ENCODE measurements around the gene SH2D3A.

GRCh38 chr19:6811378-6811777 lies 44.1 kb upstream of the SH2D3A start:
- TF ChIP-seq, protein P1, sequence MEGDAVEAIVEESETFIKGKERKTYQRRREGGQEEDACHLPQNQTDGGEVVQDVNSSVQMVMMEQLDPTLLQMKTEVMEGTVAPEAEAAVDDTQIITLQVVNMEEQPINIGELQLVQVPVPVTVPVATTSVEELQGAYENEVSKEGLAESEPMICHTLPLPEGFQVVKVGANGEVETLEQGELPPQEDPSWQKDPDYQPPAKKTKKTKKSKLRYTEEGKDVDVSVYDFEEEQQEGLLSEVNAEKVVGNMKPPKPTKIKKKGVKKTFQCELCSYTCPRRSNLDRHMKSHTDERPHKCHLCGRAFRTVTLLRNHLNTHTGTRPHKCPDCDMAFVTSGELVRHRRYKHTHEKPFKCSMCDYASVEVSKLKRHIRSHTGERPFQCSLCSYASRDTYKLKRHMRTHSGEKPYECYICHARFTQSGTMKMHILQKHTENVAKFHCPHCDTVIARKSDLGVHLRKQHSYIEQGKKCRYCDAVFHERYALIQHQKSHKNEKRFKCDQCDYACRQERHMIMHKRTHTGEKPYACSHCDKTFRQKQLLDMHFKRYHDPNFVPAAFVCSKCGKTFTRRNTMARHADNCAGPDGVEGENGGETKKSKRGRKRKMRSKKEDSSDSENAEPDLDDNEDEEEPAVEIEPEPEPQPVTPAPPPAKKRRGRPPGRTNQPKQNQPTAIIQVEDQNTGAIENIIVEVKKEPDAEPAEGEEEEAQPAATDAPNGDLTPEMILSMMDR (IDR thresholded peaks at IDR 0.05; ENCODE audit: extremely low read depth in 1 of 2, insufficient read depth in 1 of 2, low read depth in 1 of 2, low read length in 2 of 2) = no peak
- no peak for TF ChIP-seq POLR2AphosphoS5 (IDR thresholded peaks at IDR 0.05; ENCODE audit: insufficient read depth, low read depth, low read length)
- TF ChIP-seq POLR2A (IDR thresholded peaks at IDR 0.05; ENCODE audit: low read depth, low read length) = no peak
- TF ChIP-seq, protein P2, sequence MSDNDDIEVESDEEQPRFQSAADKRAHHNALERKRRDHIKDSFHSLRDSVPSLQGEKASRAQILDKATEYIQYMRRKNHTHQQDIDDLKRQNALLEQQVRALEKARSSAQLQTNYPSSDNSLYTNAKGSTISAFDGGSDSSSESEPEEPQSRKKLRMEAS (IDR thresholded peaks at IDR 0.05; ENCODE audit: insufficient read depth, insufficient read length) = no peak
- TF ChIP-seq GATA2 (IDR thresholded peaks at IDR 0.05; ENCODE audit: insufficient read depth, insufficient read length, low read depth, low read length) = no peak
- no peak for TF ChIP-seq EZH2 (IDR thresholded peaks at IDR 0.05; ENCODE audit: borderline replicate concordance, low read depth, low read length, severe bottlenecking)
- no peak for TF ChIP-seq MYC (IDR thresholded peaks at IDR 0.05; ENCODE audit: low read depth, low read length)
- TF ChIP-seq FOS (IDR thresholded peaks at IDR 0.05; ENCODE audit: borderline replicate concordance, insufficient read depth, low read length) = no peak
- no peak for TF ChIP-seq JUN (IDR thresholded peaks at IDR 0.05; ENCODE audit: borderline replicate concordance, insufficient read depth, insufficient read length, low read depth)
